WTC11 (cell line): ENCODE data around the gene TRA2A.

ENCODE experiments used
- ARID4B ChIP-seq: sonication (generic); formaldehyde crosslinking; IDR thresholded peaks from 2 replicates; pipeline ENCODE4 v1.8.0; 2023; ENCODE audit warnings: missing genetic modification reagents, mild to moderate bottlenecking, borderline replicate concordance
- CREM ChIP-seq: sonication (generic); formaldehyde crosslinking; IDR thresholded peaks from 2 replicates; pipeline ENCODE4 v1.8.1; 2022; ENCODE audit warnings: mild to moderate bottlenecking, missing genetic modification reagents, moderate library complexity
- ELF4 ChIP-seq: sonication (generic); formaldehyde crosslinking; IDR thresholded peaks from 2 replicates; pipeline ENCODE4 v1.8.1; 2022; ENCODE audit warnings: low read depth, mild to moderate bottlenecking, moderate library complexity, missing genetic modification reagents
- FOXP4 ChIP-seq: sonication (generic); formaldehyde crosslinking; IDR thresholded peaks from 2 replicates; pipeline ENCODE4 v1.8.0; 2022; ENCODE audit warnings: mild to moderate bottlenecking, missing genetic modification reagents
- GABPB1 ChIP-seq: sonication (generic); formaldehyde crosslinking; IDR thresholded peaks from 2 replicates; pipeline ENCODE4 v1.8.1; 2023; ENCODE audit warnings: mild to moderate bottlenecking, missing genetic modification reagents
- JUN ChIP-seq: sonication (generic); formaldehyde crosslinking; IDR thresholded peaks from 2 replicates; pipeline ENCODE4 v1.8.0; 2023; ENCODE audit warnings: mild to moderate bottlenecking, missing genetic modification reagents
- NFE2L1 ChIP-seq: sonication (generic); formaldehyde crosslinking; IDR thresholded peaks from 2 replicates; pipeline ENCODE4 v1.8.1; 2023; ENCODE audit warnings: missing genetic modification reagents
- TCF7 ChIP-seq: sonication (generic); formaldehyde crosslinking; IDR thresholded peaks from 2 replicates; pipeline ENCODE4 v1.8.0; 2022; ENCODE audit warnings: mild to moderate bottlenecking, low read depth, missing genetic modification reagents, moderate library complexity
- ZNF219 ChIP-seq: sonication (generic); formaldehyde crosslinking; IDR thresholded peaks from 2 replicates; pipeline ENCODE4 v1.8.0; 2023; ENCODE audit warnings: missing genetic modification reagents, mild to moderate bottlenecking, borderline replicate concordance
- TF ChIP-seq, protein P1 (sequence below): sonication (generic); formaldehyde crosslinking; IDR thresholded peaks from 2 replicates; pipeline ENCODE4 v1.8.0; 2022; ENCODE audit warnings: mild to moderate bottlenecking, missing genetic modification reagents
- TF ChIP-seq, protein P2 (sequence below): fragments of 200-600 bp; IDR thresholded peaks from 2 replicates; pipeline ENCODE4 v1.8.0; 2022; ENCODE audit warnings: antibody characterized with exemption
- TF ChIP-seq, protein P3 (sequence below): sonication (generic); formaldehyde crosslinking; IDR thresholded peaks from 2 replicates; pipeline ENCODE4 v1.8.1; 2022; ENCODE audit warnings: mild to moderate bottlenecking, missing genetic modification reagents, moderate library complexity, borderline replicate concordance

- TF ChIP-seq, protein P1, sequence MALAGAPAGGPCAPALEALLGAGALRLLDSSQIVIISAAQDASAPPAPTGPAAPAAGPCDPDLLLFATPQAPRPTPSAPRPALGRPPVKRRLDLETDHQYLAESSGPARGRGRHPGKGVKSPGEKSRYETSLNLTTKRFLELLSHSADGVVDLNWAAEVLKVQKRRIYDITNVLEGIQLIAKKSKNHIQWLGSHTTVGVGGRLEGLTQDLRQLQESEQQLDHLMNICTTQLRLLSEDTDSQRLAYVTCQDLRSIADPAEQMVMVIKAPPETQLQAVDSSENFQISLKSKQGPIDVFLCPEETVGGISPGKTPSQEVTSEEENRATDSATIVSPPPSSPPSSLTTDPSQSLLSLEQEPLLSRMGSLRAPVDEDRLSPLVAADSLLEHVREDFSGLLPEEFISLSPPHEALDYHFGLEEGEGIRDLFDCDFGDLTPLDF (CRISPR knock-in tag), result no peak
- TF ChIP-seq CREM (CRISPR knock-in tag) (no peak), GABPB1 (CRISPR knock-in tag) (no peak), JUN (CRISPR knock-in tag) (no peak), TCF7 (CRISPR knock-in tag) (no peak), FOXP4 (CRISPR knock-in tag) (no peak), ELF4 (CRISPR knock-in tag) (no peak), ARID4B (CRISPR knock-in tag) (no peak), ZNF219 (CRISPR knock-in tag) (no peak), NFE2L1 (CRISPR knock-in tag) (no peak)
- TF ChIP-seq, protein P2, sequence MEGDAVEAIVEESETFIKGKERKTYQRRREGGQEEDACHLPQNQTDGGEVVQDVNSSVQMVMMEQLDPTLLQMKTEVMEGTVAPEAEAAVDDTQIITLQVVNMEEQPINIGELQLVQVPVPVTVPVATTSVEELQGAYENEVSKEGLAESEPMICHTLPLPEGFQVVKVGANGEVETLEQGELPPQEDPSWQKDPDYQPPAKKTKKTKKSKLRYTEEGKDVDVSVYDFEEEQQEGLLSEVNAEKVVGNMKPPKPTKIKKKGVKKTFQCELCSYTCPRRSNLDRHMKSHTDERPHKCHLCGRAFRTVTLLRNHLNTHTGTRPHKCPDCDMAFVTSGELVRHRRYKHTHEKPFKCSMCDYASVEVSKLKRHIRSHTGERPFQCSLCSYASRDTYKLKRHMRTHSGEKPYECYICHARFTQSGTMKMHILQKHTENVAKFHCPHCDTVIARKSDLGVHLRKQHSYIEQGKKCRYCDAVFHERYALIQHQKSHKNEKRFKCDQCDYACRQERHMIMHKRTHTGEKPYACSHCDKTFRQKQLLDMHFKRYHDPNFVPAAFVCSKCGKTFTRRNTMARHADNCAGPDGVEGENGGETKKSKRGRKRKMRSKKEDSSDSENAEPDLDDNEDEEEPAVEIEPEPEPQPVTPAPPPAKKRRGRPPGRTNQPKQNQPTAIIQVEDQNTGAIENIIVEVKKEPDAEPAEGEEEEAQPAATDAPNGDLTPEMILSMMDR, result no peak
- TF ChIP-seq, protein P3, sequence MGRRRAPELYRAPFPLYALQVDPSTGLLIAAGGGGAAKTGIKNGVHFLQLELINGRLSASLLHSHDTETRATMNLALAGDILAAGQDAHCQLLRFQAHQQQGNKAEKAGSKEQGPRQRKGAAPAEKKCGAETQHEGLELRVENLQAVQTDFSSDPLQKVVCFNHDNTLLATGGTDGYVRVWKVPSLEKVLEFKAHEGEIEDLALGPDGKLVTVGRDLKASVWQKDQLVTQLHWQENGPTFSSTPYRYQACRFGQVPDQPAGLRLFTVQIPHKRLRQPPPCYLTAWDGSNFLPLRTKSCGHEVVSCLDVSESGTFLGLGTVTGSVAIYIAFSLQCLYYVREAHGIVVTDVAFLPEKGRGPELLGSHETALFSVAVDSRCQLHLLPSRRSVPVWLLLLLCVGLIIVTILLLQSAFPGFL (CRISPR knock-in tag), result no peak
These were observed 2.4 kb downstream of the TRA2A start for GRCh38 chr7:23529262-23529859.
